Right ventricle myocardium superior (tissue), 1 donor: ENCODE results near the gene MT1E. TPM values are rescaled to one million over a fixed set of nuclear protein-coding genes. Genes with fewer than 3 reads are reported as not detected.
"Not testable (repeated sequence)": the region's sequence is repeated elsewhere in the genome, so short reads cannot be mapped to it uniquely, and the experiment has no call there.

Source experiments
- ATAC-seq: fragments of 200-7000 bp; cut with Tn5 transposase; one replicate; pipeline ENCODE4 v1.9.1; 2020; ENCODE audit warnings: mild to moderate bottlenecking; ENCODE audit not compliant: poor library complexity
- DNase-seq: peaks from one replicate; pipeline ENCODE4 v3.0.0-alpha.2; 2020
- intact Hi-C: fragments of 100-400 bp; cut with DNase I; formaldehyde crosslinking; loops from one replicate; pipeline ENCODE4 v1.11.2; 2022
- long read RNA-seq: library from polyadenylated mRNA; unstranded; transcript quantifications from one replicate; pipeline ENCODE4 v2.0.0, GENCODE V29; 2021
- total RNA-seq: library from RNA; stranded (reverse); fragmentation: NEBNext Ultra II Directional; extraction: Animal tissue kit (Norgen Biotek cat#: 25700); gene quantifications from one replicate; pipeline ENCODE4 v1.2.1, GENCODE V29; 2021
- donor health status: DM: no; HTN: yes; CAD: no; lungs with severe emphysema.

MT1E gene
- total RNA-seq: 109 TPM
- long read RNA-seq, transcript MT1E-201 (3 exons, 704 nt): major isoform, 9 of 12 reads
- long read RNA-seq, partial matches to known transcripts: 1 of 12 reads
- long read RNA-seq, other reads (novel, unspliced or antisense): 2 of 12 reads

DNA sequence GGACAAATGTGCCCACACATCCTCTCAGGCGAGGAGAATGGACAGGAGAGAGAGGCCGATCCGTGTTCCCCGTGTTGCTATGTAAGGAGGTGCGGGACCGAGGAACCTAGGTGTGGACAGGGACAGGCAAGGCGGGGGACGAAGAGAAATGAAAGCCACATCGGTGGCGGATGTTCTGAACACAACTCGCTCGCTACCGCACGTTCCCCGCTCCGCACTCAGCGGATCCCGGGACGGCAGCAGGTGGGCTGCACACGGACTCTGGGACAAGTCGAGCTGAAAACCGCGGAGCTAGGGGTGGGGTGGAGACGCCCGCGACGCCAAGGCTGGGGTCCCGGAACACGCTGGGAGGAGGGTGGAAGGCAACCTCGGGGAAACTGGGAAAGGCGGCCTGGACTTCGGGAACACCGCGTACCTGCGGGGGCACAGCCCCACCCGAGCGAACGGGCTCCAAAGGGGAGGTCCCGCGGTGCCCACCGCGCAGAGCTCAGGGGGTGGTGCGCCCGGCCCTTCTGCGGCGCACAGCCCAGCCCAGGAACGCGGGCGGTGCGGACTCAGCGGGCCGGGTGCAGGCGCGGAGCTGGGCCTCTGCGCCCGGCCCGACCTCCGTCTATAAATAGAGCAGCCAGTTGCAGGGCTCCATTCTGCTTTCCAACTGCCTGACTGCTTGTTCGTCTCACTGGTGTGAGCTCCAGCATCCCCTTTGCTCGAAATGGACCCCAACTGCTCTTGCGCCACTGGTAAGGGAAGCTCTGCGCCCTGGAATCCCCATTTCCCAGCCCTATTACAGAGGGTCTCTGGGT is at the start of gene MT1E:
MT1E (plus strand) TSS at position 642 of the 803 bp plus-strand sequence; CDS start at position 713, 71 bp downstream.
- peak; percentile 92 for DNase-seq
- intact Hi-C loops: no loop called here

GRCh38 chr16:56576585-56577299 is 48.8 kb upstream of the MT1E start:
- peak; percentile 81 for DNase-seq
- intact Hi-C loops: loop anchor here (2.0 kb wide), 1 partner anchor 124 kb away; no protein-coding TSS in a partner anchor

More for the DNA sequence above, at the start of gene MT1E:
- peak; percentile 95 for ATAC-seq

GRCh38 chr16:56577300-56577625 is 48.3 kb upstream of the MT1E start:
- intact Hi-C loops: loop anchor here (2.0 kb wide), 1 partner anchor 124 kb away; no protein-coding TSS in a partner anchor
- ATAC-seq: no peak
- no peak for DNase-seq

More at GRCh38 chr16:56576585-56577299, 48.8 kb upstream of the MT1E start:
- ATAC-seq: peak; percentile 90

DNA sequence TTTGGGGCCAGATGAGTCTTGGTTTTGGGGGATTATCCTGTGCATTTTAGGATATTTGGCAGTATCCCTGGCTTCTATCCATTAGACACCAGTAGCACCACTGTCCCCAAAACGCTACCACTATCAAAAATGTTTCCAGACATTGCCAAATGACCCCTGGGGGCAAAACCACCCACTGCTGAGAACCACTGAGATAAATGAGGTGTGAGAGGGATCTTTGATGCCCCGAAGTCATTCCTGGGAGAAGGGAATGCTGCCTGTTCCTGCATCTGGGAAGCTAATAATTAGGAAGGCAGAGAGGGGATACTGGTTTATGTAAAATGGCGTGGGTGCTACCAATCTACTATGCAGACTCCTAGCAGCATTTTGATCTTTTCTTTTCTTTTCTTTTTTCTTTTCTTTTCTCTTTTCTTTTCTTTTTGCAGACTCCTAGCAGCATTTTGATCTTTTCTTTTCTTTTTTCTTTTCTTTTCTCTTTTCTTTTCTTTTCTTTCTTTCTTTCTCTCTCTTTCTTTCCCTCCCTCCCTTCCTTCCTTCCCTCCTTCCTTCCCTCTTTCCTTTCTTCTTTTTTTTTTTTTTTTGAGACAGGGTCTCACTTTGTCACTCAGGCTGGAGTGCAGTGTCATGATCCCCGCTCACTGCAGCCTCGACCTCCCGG is 45.1 kb upstream of the MT1E start:
- no peak for DNase-seq
- ATAC-seq: no peak
- intact Hi-C loops: no loop called here

GRCh38 chr16:56582911-56583310 is 42.7 kb upstream of the MT1E start:
- intact Hi-C loops, DNase-seq, ATAC-seq: not testable (repeated sequence)

GRCh38 chr16:56583351-56584168 is 42.0 kb upstream of the MT1E start:
- no peak for DNase-seq
- no peak for ATAC-seq
- intact Hi-C loops: no loop called here

DNA sequence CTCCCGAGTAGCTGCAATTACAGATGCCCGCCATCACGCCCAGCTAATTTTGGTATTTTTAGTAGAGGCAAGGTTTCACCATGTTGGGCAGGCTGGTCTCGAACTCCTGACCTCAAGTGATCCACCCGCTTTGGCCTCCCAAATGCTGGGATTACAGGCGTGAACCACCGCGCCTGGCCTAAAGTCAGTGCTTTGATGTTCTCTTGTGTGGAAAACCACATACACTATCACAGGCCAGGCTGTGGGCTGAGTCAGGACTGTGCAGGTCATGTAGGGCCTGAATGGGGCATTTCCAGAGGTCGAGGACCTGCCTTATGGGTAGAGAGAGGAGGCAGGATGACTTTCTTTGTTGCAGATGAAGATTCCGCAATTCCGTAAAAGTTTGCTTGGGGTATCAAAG is 41.3 kb upstream of the MT1E start:
- intact Hi-C loops: no loop called here
- DNase-seq: no peak
- no peak for ATAC-seq

DNA sequence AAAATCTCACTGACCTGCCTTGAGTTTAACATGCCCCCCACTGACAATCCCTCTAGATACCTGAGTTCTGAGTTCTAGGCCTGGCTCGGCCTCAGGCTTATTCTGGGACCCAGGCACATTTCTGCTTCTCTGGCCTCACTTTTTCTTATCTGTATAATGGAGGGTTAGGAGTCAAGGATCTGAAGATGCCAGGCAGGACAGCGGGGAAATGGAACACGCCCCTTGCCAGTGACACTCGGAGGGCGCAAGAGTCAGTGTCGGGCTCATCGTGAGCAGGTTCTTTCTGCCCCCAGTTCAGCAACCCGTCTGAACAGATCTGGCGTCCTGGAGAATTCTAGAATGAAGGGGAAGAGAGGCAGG is 36.8 kb upstream of the MT1E start:
- intact Hi-C loops: no loop called here
- DNase-seq: no peak
- no peak for ATAC-seq

DNA sequence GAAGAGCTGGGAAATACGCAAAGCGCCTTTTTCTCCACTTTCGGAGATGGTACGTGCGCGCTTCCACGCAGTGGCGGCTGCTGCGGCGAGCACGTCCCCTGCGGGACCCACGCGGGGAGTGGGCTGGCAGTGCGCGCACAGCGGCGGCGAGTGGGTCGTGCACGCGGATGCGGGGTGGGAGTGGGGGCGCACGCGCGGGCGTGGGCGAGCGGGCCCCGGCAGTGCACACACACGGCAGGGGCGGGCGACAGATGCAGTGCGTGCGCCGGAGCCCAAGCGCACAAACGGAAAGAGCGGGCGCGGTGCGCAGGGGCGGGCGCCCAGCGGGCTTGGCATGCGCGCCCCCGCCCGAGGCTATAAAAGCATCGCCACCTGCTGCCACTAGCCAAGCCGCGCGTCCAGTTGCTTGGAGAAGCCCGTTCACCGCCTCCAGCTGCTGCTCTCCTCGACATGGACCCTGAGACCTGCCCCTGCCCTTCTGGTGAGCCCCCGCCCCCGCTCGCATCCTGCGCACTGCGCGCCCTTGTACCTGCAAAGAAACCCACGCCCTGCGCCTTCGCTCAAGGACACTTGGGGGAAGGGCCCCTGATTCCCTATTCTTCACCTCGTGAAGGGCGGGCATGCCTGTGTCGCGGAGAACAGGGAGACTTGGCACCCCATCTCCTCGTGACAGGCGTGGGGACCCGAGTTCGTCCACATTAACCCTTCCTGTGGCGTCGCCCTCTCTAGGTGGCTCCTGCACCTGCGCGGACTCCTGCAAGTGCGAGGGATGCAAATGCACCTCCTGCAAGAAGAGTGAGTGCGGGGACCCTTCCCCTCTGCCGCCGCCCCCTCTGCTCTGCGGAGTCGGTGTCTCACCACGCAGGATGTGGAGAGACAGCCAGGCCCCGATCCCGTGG is 36.2 kb upstream of the MT1E start, which contains the start of gene MT3:
MT3 (plus strand) TSS at position 388 of the 899 bp plus-strand sequence; CDS start at position 451, 63 bp downstream.
- ATAC-seq (peak; percentile 38), DNase-seq (no peak)
- intact Hi-C loops: no loop called here

- no peak for DNase-seq
- intact Hi-C loops: no loop called here
- no peak for ATAC-seq
Measured at GRCh38 chr16:56591377-56592060, 34.1 kb upstream of the MT1E start.

- DNase-seq: no peak
- no peak for ATAC-seq
- intact Hi-C loops: no loop called here
Measured at GRCh38 chr16:56593573-56594291, 31.8 kb upstream of the MT1E start.

GRCh38 chr16:56594292-56594619 is 31.3 kb upstream of the MT1E start:
- ATAC-seq (no peak), DNase-seq (no peak)
- intact Hi-C loops: no loop called here

DNA sequence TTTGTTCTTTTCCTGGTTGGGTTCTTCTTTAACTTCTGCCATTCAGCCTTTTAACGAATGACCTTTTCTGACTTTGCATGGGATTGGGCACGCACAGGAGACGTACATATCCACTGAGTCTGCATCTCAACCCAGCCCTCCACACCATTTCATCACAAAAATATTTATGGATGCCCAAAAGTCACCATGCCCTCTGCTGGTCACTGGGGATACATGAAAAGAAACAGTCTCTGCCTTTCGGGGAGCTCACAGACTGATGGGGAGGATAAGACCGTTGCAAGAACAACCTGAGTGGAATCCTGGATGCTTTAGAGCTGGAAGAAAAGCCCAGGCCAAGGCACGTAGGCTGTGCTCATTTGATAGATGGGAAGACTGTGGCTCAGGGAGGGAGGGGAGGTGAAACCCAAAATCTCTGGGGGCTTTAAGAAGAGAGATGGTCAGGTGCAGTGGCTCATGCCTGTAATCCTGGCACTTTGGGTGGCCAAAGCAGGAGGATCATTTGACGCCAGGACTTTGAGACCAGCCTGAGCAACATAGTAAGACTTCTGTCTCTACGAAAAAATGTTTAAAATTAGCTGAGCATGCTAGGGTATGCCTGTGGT is 25.1 kb upstream of the MT1E start:
- peak; percentile 53 for ATAC-seq
- DNase-seq: no peak

DNA sequence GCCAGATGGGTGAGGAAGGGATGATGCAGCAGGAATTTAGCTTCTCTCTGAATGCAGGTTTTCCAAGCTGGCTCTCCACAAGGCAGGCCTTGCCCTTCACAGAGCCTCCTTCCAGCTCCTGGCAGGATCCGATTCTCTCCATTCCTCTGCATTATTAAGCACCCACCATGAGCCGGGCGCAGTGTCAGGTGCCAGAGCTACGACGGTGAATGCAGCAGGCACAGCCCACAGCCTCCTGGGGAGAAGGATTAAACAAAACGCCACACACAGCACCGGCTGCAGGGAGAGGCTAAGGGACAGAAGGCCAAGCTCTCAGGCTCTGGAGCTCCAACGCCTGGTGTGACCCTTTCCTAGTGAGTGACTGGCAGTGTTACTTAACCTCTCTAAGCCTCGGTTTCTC is 24.3 kb upstream of the MT1E start:
- intact Hi-C loops: loop anchor here (5.0 kb wide), 2 partner anchors 79 to 101 kb away; partner anchors contain the start of gene BBS2
- DNase-seq: no peak
- ATAC-seq: no peak

More for the DNA sequence above, 25.1 kb upstream of the MT1E start:
- intact Hi-C loops: loop anchor here (5.0 kb wide), 2 partner anchors 78 to 102 kb away; partner anchors contain the start of gene BBS2

- no peak for DNase-seq
- intact Hi-C loops: loop anchor here (5.0 kb wide), 2 partner anchors 81 to 99 kb away; partner anchors contain the start of gene BBS2
- ATAC-seq: peak; percentile 36
Measured at GRCh38 chr16:56603589-56603988, 22.0 kb upstream of the MT1E start.

GRCh38 chr16:56604966-56605365 is 20.6 kb upstream of the MT1E start:
- no peak for ATAC-seq
- DNase-seq: no peak
- intact Hi-C loops: loop anchor here (5.0 kb wide), 2 partner anchors 83 to 97 kb away; partner anchors contain the start of gene BBS2
